ENCODE measurements around the gene MAEA.

GRCh38 chr4:1242506-1243450 is 46.9 kb upstream of the MAEA start:
- no peak for TF ChIP-seq CTCF (IDR thresholded peaks at IDR 0.05; ENCODE audit: low read length)
- TF ChIP-seq EZH2 (IDR thresholded peaks at IDR 0.05; ENCODE audit: borderline replicate concordance, low read length): no peak

All from OCI-LY1 (cell line).